GM21619 (cell line): ENCODE data around the gene ARHGAP32.
"Not testable (repeated sequence)": the region's sequence is repeated elsewhere in the genome, so short reads cannot be mapped to it uniquely, and the experiment has no call there.

Experiments
- ATAC-seq: cut with Tn5 transposase; IDR thresholded peaks from one replicate; pipeline ENCODE4 v1.9.1; 2021; ENCODE audit not compliant: unreplicated experiment

Gene ARHGAP32

DNA sequence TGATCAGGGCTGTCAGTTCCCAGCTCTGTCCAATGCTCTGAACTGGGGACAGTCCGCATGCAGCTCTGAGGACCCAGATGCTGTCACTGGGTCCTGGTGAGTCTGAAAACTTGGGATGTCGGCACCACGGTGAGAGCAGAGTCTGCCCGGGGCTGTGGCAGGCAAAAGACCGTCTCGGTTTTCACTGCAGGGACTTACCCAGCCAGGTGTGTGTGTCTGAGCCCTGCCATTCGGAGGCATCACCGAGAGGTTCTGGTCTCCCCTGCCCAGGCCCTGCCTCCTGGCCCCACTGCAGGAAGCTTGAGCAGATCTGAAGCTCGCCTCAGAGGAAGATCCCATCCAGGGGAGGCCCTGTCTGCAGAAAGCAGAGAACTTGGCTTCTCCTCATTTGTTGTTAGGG, 254.6 kb downstream of the ARHGAP32 start:
- ATAC-seq: no peak

DNA sequence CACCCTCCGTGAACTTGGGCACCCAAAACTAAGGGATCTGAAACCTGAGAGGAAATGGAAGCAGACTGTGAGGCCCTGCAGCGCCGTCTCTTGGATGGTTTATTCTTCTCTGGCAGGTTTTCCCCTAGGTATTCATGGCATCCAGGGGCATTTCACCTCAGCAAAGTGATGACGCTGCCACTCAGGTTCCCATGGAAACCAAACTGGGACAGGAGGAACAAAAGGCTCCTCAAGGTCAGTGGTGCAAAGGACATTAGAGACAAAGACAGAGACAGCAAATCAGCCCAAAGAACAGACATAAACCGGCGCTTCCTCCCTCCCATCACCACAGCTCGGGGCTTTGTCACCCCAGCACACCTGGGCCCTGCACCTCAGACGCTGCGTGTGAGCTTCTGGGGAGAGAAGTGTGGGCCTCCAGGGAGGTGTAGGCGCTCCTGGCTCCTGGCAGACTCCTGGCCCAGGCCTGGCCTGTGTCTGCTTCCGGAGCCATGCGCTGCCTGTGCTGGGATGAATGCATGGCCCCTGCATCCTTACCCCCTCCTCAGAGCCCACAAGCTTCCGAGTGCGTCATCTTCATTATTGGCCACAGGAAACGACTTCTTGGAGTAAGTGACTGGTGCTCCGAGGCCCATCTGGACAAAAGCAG, 255.4 kb downstream of the ARHGAP32 start:
- no peak for ATAC-seq

DNA sequence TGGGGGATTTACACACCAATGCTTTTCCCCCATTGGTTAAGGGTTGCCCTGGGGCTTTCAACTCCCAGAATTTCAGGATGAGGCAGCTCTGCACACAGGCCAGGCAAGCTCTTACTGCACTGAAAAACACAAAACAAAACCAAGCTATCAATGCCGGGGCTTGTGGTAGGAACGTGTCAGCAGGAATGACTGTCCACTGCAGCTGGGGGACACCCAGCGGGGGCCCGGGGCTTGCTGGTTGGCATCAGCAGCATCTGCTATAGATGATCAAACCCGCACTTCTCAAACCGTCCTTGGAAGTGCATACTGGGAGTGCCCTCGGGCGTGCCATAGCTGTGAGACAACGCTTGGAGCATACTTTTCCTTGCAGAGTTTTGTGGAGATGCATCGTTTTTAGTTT, 257.2 kb downstream of the ARHGAP32 start:
- no peak for ATAC-seq

- ATAC-seq: no peak
Measured at GRCh38 chr11:128934351-128934750, 257.8 kb downstream of the ARHGAP32 start.

DNA sequence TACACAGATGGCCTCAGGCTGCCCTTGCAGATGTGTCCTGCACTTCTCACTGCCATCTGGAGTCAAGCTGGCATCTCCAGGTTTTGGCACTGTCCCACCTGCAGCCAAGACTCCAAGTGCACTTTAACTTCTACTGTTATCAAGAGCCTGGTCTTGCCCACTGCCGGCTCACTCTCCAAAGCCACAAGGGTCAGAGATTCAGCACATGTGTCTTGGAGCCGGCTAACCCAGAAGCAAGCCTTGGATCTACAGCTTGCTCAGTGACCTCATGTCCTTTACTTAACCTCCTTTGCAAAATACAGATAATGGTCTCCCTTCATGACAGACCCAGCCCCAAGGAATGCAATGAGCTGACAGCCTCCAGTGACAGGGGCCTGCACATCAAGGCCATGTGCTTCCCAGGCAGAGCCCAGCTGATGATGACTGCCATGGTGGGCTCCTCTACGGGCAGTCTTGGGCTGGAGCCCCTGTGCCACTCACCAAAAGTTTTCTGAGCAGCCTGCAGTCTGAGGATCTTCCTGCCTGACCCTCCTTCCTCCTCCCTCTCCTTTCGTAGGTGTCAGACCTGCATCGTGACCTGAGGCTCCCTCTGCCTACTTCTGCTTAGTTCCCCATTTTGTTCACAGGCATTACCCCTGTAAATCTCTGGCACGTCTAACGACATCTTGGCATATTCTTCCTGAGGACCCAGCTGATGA, 258.5 kb downstream of the ARHGAP32 start:
- no peak for ATAC-seq

DNA sequence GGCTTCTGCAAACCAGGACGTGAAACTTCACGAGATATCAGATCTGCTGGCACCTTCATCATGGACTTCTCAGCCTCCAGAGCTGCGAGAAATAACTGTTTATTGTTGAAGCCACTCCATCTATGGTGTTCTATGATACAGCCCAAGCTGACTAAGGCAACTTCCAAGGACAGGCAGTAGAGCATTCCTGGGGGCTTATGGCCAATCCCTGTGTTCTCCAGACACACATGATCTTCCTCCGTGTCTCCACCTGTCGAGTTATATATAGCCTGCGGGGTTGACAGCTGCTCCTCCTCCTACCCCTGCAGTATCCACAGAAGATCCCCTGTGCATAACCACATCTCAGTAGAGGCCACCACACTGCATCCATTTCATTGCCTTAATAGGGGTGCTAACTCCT, 260.5 kb downstream of the ARHGAP32 start:
- no peak for ATAC-seq

GRCh38 chr11:128931066-128931465, 261.1 kb downstream of the ARHGAP32 start:
- no peak for ATAC-seq

GRCh38 chr11:128929991-128930390, 262.1 kb downstream of the ARHGAP32 start:
- no peak for ATAC-seq

DNA sequence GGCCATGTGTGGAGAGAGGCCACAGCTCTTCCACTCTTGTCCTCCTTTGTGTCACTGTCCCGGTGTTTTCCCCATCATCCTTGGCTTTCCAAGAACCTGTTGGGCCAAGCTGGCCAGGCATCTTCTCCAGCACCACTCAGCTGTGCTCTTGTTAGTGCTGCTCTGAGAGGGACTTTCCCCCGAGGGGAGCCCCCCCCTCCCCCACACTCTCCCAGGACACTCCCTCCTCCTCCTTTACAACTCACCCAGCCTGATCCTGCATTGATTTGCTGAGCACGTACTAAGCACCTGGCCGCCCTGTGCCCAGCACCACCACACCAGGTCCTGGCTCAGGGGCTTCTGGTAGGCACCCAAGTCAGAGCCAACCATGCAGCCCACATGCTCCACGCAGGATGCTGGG, 262.7 kb downstream of the ARHGAP32 start:
- no peak for ATAC-seq

GRCh38 chr11:128928400-128928799, 263.7 kb downstream of the ARHGAP32 start:
- ATAC-seq: peak; percentile 99

DNA sequence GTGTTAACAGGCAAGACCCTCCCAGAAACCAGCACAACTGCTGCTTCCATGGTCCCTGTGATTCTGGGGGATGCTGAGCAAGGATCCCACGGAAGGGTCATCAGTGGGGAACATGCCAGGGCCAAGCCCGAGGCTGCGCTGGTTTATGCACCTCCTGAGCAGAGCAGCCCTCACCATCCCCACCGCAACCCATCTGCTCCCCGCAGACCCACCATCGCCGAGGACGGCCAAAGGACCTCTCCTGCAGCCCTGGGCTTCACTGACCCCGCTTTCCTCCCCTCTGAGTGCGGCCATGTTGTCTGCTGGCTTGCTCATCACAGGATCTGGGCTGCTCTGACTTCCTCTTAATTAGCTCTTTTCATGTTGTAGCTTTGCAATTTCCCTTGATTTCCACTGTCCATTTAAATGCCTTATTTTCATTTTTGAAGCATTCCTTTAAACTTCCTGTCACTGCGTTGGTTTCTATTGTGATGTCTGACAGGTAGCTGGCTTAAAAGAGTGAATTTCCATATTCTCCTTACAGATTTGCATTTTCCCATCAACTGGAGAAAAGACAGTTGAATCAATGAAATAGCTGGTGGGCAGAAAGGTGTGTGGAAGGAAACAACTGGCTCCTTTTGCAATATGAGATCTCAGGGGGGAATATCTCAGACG, 264.3 kb downstream of the ARHGAP32 start:
- no peak for ATAC-seq

DNA sequence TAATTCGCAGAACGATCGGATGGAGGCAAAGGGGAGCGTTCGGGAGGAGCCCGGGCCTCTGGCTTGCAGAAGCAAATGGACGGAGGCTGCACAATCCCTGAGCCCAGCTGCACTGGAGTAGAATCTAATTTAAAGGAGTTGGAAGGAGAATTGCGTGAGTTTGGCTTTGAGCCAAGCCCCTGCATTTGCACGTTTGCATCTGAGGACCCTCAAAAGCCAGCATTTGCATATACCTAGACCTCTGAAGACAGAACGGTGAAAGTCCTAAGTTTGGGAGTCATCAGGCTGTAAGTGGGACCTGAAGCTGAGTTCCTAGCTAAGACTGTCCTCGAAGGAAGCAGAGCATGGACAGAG, 265.0 kb downstream of the ARHGAP32 start:
- no peak for ATAC-seq

DNA sequence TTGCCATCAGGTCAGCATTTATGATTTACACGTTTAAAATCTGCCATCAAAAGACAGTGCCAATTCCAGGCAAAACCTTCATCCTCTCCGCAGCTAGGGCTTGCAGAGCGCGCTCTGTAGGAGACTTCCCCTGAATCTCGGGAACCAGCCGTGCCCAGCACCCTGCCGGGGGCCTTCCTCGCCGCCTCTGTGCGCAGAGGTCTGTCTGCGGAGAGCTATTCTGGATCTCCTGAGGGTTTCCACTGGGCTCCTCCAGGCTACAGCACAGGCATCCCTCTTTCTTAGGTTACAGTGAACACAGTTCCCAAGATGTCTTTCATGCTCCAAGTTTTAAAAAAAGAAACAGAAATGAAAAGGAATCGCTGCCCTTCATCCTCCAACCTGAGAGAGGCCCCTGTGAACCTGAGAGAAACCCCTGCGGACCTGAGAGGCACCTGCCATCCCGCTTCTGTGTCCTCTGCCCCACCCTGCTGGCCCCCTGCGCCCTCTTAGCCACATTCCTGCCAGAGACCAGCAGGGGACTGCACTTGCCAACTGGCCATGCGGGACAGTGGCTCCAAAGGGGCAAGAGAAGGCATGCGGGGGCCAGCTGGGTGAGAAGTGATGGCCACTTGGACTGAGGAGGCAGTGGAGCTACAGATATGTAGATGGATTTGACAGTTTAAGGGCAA, 265.6 kb downstream of the ARHGAP32 start:
- ATAC-seq: no peak

DNA sequence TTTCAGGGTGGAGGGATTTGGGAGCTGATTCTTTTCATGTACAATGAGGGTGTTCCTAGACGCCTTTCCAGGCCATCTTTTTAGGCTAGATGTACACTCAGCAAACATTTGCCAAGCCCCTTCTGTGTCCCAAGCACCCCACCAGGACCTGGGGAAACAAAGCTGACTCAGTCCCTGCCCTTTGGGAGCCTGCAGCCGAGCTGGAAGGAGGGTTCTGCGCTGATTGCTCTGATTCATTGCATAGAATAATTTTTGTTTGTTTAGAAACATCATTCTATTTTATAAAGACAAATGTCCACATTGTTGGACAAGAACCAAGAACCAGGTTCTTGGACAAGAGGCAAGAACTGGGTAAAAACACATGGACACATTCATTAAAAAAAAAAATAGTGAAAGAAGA, 266.1 kb downstream of the ARHGAP32 start:
- ATAC-seq: no peak

DNA sequence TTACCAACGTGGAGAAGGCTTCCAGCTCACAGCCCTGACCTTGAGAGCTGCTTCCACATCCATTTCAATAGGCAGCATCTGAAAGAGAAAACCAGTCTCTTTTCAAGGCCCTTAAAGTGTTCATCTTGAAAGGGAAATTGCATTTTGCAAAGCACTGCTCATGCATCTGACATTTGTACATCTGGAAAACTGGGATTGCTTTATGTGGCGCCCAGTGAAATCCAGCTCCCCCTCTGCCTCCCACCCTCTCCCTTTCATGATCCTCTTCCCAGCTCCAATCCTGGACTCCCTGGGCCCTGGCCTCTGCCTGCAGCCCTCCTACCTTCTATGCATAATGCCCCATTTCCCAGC, 266.9 kb downstream of the ARHGAP32 start:
- ATAC-seq: no peak

DNA sequence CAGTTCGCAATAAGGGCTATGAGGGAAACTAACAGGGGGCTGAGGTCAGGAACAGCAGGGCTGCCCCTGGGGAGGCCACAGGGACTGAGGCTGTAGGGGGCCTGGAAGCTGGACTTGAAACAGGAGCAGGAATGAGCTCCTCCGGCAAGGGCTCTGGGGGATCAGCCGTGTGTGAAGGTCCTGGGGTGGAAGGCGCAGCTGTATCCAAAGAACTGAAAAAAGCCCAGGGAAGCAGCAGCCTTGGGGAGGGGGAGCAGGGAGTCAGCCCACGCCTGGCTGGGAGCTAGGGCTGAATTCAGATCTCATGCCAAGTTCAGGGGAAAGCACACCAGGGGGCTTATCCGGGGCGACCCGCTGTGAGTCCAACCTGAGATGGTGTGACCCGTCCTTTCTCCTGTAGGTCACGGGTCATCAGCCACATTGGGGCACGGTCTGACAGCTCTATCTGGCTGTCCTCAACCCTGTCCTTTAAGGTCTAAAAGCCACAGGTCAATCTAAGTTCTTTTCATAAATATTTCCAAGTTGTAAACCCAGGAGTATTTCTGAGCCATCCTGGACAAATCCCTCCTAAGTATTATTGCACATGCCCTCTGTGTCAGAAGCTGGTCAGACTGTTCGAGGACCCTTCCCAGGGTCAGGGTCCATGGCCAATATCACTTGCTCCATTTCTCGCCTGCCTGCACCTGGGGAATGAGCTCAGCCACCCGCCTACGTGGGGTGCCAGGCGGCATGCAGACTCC, 267.4 kb downstream of the ARHGAP32 start:
- no peak for ATAC-seq

DNA sequence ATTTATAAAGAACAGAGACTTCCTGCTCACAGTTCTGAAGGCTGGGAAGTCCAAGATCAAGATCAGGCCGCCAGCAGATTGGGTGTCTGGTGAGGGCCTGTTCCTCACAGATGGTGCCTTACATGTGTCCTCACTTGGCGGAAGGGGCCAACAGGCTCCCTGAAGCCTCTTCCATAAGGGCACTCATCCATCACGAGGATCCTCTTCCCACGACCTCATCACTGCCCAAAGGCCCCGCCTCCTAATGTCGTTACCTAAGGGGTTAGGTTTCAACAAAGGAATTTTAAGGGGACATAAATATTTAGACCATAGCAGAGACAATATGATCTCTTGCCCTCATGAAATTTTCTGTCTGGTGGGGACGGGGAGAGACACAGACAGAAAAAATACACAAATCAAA, 268.0 kb downstream of the ARHGAP32 start:
- no peak for ATAC-seq

DNA sequence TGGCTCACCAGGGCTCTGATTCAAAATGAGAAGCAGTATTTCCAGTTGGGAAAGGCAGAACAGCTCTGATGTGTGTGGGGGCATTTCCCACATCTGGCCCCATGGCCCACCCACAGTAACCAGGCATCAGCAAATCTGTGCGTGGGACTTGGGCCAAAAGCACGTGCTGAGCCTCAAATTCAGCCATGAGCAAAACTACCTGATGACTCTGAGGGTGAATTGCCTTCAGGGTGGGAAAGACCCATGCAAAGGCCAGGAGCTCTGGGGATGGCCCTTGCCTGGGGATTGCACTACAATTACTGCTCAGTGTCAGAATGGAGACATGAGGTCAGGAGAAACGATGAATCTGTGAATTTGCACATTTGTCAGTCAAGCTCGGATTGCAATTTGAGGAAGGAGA, 270.3 kb downstream of the ARHGAP32 start:
- no peak for ATAC-seq

DNA sequence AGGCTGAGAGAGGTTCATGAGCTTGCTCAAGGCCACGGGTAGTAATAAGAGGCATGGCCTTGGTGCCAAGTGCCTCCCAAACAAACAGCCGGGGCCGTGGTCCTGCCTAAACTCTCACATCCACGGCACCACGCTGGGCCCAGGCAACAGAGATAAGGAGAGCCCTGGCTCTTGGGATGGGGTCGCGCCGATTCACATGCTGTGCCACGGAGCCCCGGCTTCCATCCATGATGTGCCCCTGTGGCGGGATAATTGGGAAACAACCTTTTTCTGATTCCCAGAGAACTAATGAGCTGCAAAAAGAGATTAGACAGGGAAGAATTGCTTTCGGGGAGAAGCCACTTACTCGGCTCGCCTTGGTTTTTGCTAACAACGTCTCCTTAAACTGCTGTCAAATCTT, 271.5 kb downstream of the ARHGAP32 start:
- ATAC-seq: no peak

GRCh38 chr11:128919635-128920034, 272.5 kb downstream of the ARHGAP32 start:
- not testable (repeated sequence) for ATAC-seq

GRCh38 chr11:128919216-128919615, 272.9 kb downstream of the ARHGAP32 start:
- ATAC-seq: no peak
